Limb (tissue), 2 donors: ENCODE measurements around the gene ZNF473.

Source experiments
- DNase-seq, 2 donors: peaks; one replicate each; pipeline ENCODE4 v3.0.0-alpha.2; 2016; ENCODE audit errors: extremely low spot score in 2 of 2

ZNF473 gene

GRCh38 chr19:50025794-50026549, at the start of gene ZNF473:
TSS of gene ZNF473 (plus strand) at chr19:50026005. CDS start at chr19:50031083, 5,078 bp downstream.
- peak; percentile 94 to 96 for DNase-seq

GRCh38 chr19:49976496-49976895, 49.3 kb upstream of the ZNF473 start:
- no peak for DNase-seq

GRCh38 chr19:49977076-49977475, 48.7 kb upstream of the ZNF473 start:
- no peak for DNase-seq

GRCh38 chr19:49977881-49978280, 47.9 kb upstream of the ZNF473 start:
- no peak for DNase-seq

- DNase-seq: no peak
Observed at GRCh38 chr19:49978324-49978723, 47.5 kb upstream of the ZNF473 start.

- DNase-seq: no peak
Observed at GRCh38 chr19:49981603-49982593, 43.9 kb upstream of the ZNF473 start.

- peak; percentile 18 to 67 for DNase-seq
Observed at GRCh38 chr19:49983645-49984229, 42.1 kb upstream of the ZNF473 start.

- no peak for DNase-seq
Observed at GRCh38 chr19:49984491-49984890, 41.3 kb upstream of the ZNF473 start.

- DNase-seq: no peak
Observed at GRCh38 chr19:49985871-49986270, 39.9 kb upstream of the ZNF473 start.

GRCh38 chr19:49986354-49986753, 39.5 kb upstream of the ZNF473 start:
- DNase-seq: no peak

GRCh38 chr19:49987159-49987698, 38.6 kb upstream of the ZNF473 start:
- peak; percentile 89 to 90 for DNase-seq

- no peak for DNase-seq
Observed at GRCh38 chr19:49988007-49988406, 37.8 kb upstream of the ZNF473 start.

- no peak for DNase-seq
Observed at GRCh38 chr19:49988433-49988832, 37.4 kb upstream of the ZNF473 start.

- DNase-seq: no peak
Observed at GRCh38 chr19:49997709-49998108, 28.1 kb upstream of the ZNF473 start.

GRCh38 chr19:49999371-50000010, 26.3 kb upstream of the ZNF473 start:
- DNase-seq: no peak

GRCh38 chr19:50000038-50000840, 25.6 kb upstream of the ZNF473 start:
- no peak for DNase-seq

GRCh38 chr19:50000841-50001557, 24.8 kb upstream of the ZNF473 start:
- no peak for DNase-seq

GRCh38 chr19:50001775-50002174, 24.0 kb upstream of the ZNF473 start:
- no peak for DNase-seq

- no peak for DNase-seq
Observed at GRCh38 chr19:50002386-50002960, 23.3 kb upstream of the ZNF473 start.
